Liver (tissue), 9 donors: Measurements from ENCODE around the gene EPHB6. TPM values are rescaled to one million over a fixed set of nuclear protein-coding genes. Genes with fewer than 3 reads are reported as not detected.

ENCODE experiments used
- DNase-seq: peaks from one replicate; pipeline ENCODE4 v3.0.0-alpha.2; 2017; ENCODE audit warnings: low spot score
- H3K27ac ChIP-seq, 2 donors: one replicate each; pipeline ENCODE4 v1.7.0; 2013; ENCODE audit warnings: inconsistent platforms in 2 of 2, low read length in 2 of 2, control low read depth in 1 of 2, low read depth in 1 of 2, mild to moderate bottlenecking in 1 of 2
- H3K27me3 ChIP-seq, 4 donors: one replicate each; pipeline versions ENCODE4 v1.6.1 to v1.7.0; 2013; ENCODE audit warnings: low read length in 3 of 4, inconsistent platforms in 1 of 4, mild to moderate bottlenecking in 1 of 4, moderate library complexity in 1 of 4; ENCODE audit not compliant: control insufficient read depth in 4 of 4, insufficient read depth in 4 of 4
- H3K36me3 ChIP-seq, 4 donors: one replicate each; pipeline versions ENCODE4 v1.6.1 to v1.7.0; 2013; ENCODE audit warnings: low read length in 3 of 4, mild to moderate bottlenecking in 3 of 4, low read depth in 1 of 4, moderate library complexity in 1 of 4; ENCODE audit not compliant: control insufficient read depth in 4 of 4, insufficient read depth in 3 of 4
- H3K4me1 ChIP-seq, 4 donors: one replicate each; pipeline versions ENCODE4 v1.6.1 to v1.7.0; 2013; ENCODE audit warnings: low read length in 3 of 4, mild to moderate bottlenecking in 3 of 4, moderate library complexity in 1 of 4; ENCODE audit not compliant: control insufficient read depth in 4 of 4, insufficient read depth in 4 of 4
- H3K4me3 ChIP-seq, 3 donors: one replicate each; pipeline versions ENCODE4 v1.6.1 to v1.7.0; 2013; ENCODE audit warnings: low read length in 3 of 3, control low read depth in 1 of 3, low read depth in 1 of 3, mild to moderate bottlenecking in 1 of 3
- H3K9ac ChIP-seq, 2 donors: one replicate each; pipeline ENCODE4 v1.7.0; 2013; ENCODE audit warnings: low read length in 2 of 2, mild to moderate bottlenecking in 2 of 2, moderate library complexity in 2 of 2, control low read depth in 1 of 2, low read depth in 1 of 2
- H3K9me3 ChIP-seq, 4 donors: one replicate each; pipeline versions ENCODE4 v1.6.1 to v1.7.0; 2013; ENCODE audit warnings: low read length in 3 of 4; ENCODE audit not compliant: control insufficient read depth in 4 of 4
- ATF3 ChIP-seq: IDR thresholded peaks from 2 replicates; pipeline ENCODE4 v1.6.1; 2016; ENCODE audit warnings: antibody characterized with exemption
- CTCF ChIP-seq: fragments of 150-350 bp; IDR thresholded peaks from 2 replicates; pipeline ENCODE4 v1.5.1; 2017; ENCODE audit warnings: improper control_type of control experiment, low read depth, low read length; ENCODE audit not compliant: missing input control
- EGR1 ChIP-seq, 2 donors: IDR thresholded peaks; 2 replicates each; pipeline ENCODE4 v1.6.1; 2016 to 2018; ENCODE audit warnings: antibody characterized with exemption in 2 of 2, low read depth in 2 of 2
- FOXA1 ChIP-seq: IDR thresholded peaks from 2 replicates; pipeline ENCODE4 v1.6.1; 2016; ENCODE audit warnings: antibody characterized with exemption
- GABPA ChIP-seq, 2 donors: IDR thresholded peaks in 1 of 2; conservative IDR thresholded peaks in 1 of 2; 2 replicates each; pipeline ENCODE4 v1.6.1; 2016; ENCODE audit warnings: antibody characterized with exemption in 2 of 2, mild to moderate bottlenecking in 1 of 2, moderate library complexity in 1 of 2
- HNF4A ChIP-seq, 2 donors: conservative IDR thresholded peaks; 2 replicates each; pipeline ENCODE4 v1.6.1; 2016; ENCODE audit warnings: antibody characterized with exemption in 2 of 2, mild to moderate bottlenecking in 2 of 2
- HNF4G ChIP-seq: IDR thresholded peaks from 2 replicates; pipeline ENCODE4 v1.6.1; 2016; ENCODE audit warnings: antibody characterized with exemption
- JUND ChIP-seq, 2 donors: IDR thresholded peaks; 2 replicates each; pipeline ENCODE4 v1.6.1; 2016; ENCODE audit warnings: antibody characterized with exemption in 2 of 2
- NR2F2 ChIP-seq: IDR thresholded peaks from 2 replicates; pipeline ENCODE4 v1.6.1; 2016; ENCODE audit warnings: antibody characterized with exemption
- RAD21 ChIP-seq, 2 donors: IDR thresholded peaks; 2 replicates each; pipeline ENCODE4 v1.6.1; 2016; ENCODE audit warnings: antibody characterized with exemption in 2 of 2, mild to moderate bottlenecking in 2 of 2
- SP1 ChIP-seq: IDR thresholded peaks from 2 replicates; pipeline ENCODE4 v1.6.1; 2018; ENCODE audit warnings: antibody characterized with exemption, mild to moderate bottlenecking
- TAF1 ChIP-seq: conservative IDR thresholded peaks from 2 replicates; pipeline ENCODE4 v1.6.1; 2016; ENCODE audit warnings: antibody characterized with exemption, mild to moderate bottlenecking
- YY1 ChIP-seq: IDR thresholded peaks from 2 replicates; pipeline ENCODE4 v1.6.1; 2016; ENCODE audit warnings: antibody characterized with exemption, mild to moderate bottlenecking
- ZBTB33 ChIP-seq: IDR thresholded peaks from 2 replicates; pipeline ENCODE4 v1.6.1; 2016; ENCODE audit warnings: antibody characterized with exemption
- WGBS: extraction: QIAGEN DNeasy Blood & Tissue Kit; methylation state at CpG from one replicate; pipeline ENCODE4 v1.1.7; 2013; 5-methylcytosine and 5-hydroxymethylcytosine counted together
- polyA plus RNA-seq, 2 donors: library from polyadenylated mRNA; stranded (reverse) in 1 of 2; unstranded in 1 of 2; fragments of 200-250 nt in 1 of 2; fragments of >200 nt in 1 of 2; fragmentation: Nextera tagmentation in 1 of 2; extraction: Ambion mirVana in 1 of 2; gene quantifications; one replicate each; pipeline versions ENCODE4 v1.2.1 to v1.2.3, GENCODE V29; 2013 to 2015
- total RNA-seq, 2 donors: library from RNA; depleted of rRNA; stranded (reverse); fragments of >200 nt; gene quantifications; one replicate each; pipeline ENCODE4 v1.2.3, GENCODE V29; 2014
- TF ChIP-seq, protein P1 (sequence below): IDR thresholded peaks from 2 replicates; pipeline ENCODE4 v1.6.1; 2016; ENCODE audit warnings: antibody characterized with exemption
- TF ChIP-seq, protein P2 (sequence below): IDR thresholded peaks from 2 replicates; pipeline ENCODE4 v1.6.1; 2016; ENCODE audit warnings: antibody characterized with exemption, mild to moderate bottlenecking
- donor health status: healthy.
- donor health status: healthy.
- donor health status: healthy.
- donor health status: healthy.
- donor health status: healthy.

EPHB6 gene
- total and polyA plus RNA-seq, 4 donors = 1.2 to 4.3 (median 2.0) TPM

- WGBS = 58% methylated on average over 2 of the region's 2 CpGs
- H3K4me1 ChIP-seq = no peaks in the 10 kb centered on the region
- TF ChIP-seq JUND (IDR thresholded peaks at IDR 0.05) (no peak), RAD21 (IDR thresholded peaks at IDR 0.05) (no peak), ZBTB33 (peak; percentile 13), NR2F2 (no peak), CTCF (no peak), YY1 (peak; percentile 48), HNF4A (conservative IDR thresholded peaks at IDR 0.05) (peak in 1 of 2 donors; percentile 23)
- TF ChIP-seq, protein P1, sequence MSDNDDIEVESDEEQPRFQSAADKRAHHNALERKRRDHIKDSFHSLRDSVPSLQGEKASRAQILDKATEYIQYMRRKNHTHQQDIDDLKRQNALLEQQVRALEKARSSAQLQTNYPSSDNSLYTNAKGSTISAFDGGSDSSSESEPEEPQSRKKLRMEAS = no peak
- DNase-seq = no peak
- H3K4me3 ChIP-seq = no peak overlapping the region
- H3K27ac ChIP-seq = no peak overlapping the region
- no peaks in the 10 kb centered on the region for H3K36me3 ChIP-seq
- H3K9me3 ChIP-seq = no peaks in the 10 kb centered on the region
- peaks cover 0 to 3% (median 0%) of the 10 kb centered on the region in 4 donors for H3K27me3 ChIP-seq
- no peak overlapping the region for H3K9ac ChIP-seq
These were observed 51.8 kb downstream of the EPHB6 start for GRCh38 chr7:142906643-142907042.

GRCh38 chr7:142908290-142908689 is 53.4 kb downstream of the EPHB6 start:
- Histone ChIP-seq H3K27me3 (peaks cover 0 to 3% (median 0%) of the 10 kb centered on the region in 4 donors), H3K4me3 (no peak overlapping the region), H3K36me3 (no peaks in the 10 kb centered on the region), H3K9me3 (no peaks in the 10 kb centered on the region), H3K27ac (no peak overlapping the region), H3K9ac (no peak overlapping the region), H3K4me1 (no peaks in the 10 kb centered on the region)
- 84% methylated on average over 11 of the region's 11 CpGs for WGBS
- no peak for DNase-seq
- TF ChIP-seq, protein P2, sequence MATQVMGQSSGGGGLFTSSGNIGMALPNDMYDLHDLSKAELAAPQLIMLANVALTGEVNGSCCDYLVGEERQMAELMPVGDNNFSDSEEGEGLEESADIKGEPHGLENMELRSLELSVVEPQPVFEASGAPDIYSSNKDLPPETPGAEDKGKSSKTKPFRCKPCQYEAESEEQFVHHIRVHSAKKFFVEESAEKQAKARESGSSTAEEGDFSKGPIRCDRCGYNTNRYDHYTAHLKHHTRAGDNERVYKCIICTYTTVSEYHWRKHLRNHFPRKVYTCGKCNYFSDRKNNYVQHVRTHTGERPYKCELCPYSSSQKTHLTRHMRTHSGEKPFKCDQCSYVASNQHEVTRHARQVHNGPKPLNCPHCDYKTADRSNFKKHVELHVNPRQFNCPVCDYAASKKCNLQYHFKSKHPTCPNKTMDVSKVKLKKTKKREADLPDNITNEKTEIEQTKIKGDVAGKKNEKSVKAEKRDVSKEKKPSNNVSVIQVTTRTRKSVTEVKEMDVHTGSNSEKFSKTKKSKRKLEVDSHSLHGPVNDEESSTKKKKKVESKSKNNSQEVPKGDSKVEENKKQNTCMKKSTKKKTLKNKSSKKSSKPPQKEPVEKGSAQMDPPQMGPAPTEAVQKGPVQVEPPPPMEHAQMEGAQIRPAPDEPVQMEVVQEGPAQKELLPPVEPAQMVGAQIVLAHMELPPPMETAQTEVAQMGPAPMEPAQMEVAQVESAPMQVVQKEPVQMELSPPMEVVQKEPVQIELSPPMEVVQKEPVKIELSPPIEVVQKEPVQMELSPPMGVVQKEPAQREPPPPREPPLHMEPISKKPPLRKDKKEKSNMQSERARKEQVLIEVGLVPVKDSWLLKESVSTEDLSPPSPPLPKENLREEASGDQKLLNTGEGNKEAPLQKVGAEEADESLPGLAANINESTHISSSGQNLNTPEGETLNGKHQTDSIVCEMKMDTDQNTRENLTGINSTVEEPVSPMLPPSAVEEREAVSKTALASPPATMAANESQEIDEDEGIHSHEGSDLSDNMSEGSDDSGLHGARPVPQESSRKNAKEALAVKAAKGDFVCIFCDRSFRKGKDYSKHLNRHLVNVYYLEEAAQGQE = no peak
- TF ChIP-seq HNF4A (conservative IDR thresholded peaks at IDR 0.05) = no peak
- TF ChIP-seq CTCF = no peak
- no peak for TF ChIP-seq ZBTB33
- TF ChIP-seq SP1 = no peak
- no peak for TF ChIP-seq ATF3
- TF ChIP-seq HNF4G = no peak
- TF ChIP-seq FOXA1 = no peak
- no peak for TF ChIP-seq YY1
- TF ChIP-seq GABPA (IDR thresholded peaks at IDR 0.05 in 1 of 2, conservative IDR thresholded peaks at IDR 0.05 in 1 of 2) = no peak
- TF ChIP-seq RAD21 (IDR thresholded peaks at IDR 0.05) = no peak
- no peak for TF ChIP-seq TAF1
- TF ChIP-seq, protein P1 = no peak
- no peak for TF ChIP-seq EGR1 (IDR thresholded peaks at IDR 0.05; ENCODE audit: low read depth in 2 of 2)
